Progenitor cell of endocrine pancreas (in vitro differentiated cells): Measurements from ENCODE around the gene ANKRD23. TPM values are rescaled to one million over a fixed set of nuclear protein-coding genes. Genes with fewer than 3 reads are reported as not detected.
A peak's percentile ranks its signal among the peaks of the same experiment; 100 is the strongest.

Source experiments
- DNase-seq: peaks from one replicate; pipeline ENCODE4 v3.0.0; 2021; ENCODE audit warnings: low spot score; ENCODE audit not compliant: unreplicated experiment
- H3K27ac Mint-ChIP-seq: 2 replicates; pipeline ENCODE4 v1.8.0; 2021; ENCODE audit warnings: mild to moderate bottlenecking, moderate library complexity, mixed read lengths
- H3K27me3 Mint-ChIP-seq: 2 replicates; pipeline ENCODE4 v1.8.0; 2021; ENCODE audit warnings: mixed read lengths
- H3K36me3 Mint-ChIP-seq: 2 replicates; pipeline ENCODE4 v1.8.0; 2022; ENCODE audit warnings: mixed read lengths; ENCODE audit not compliant: insufficient read depth
- H3K4me1 Mint-ChIP-seq: 2 replicates; pipeline ENCODE4 v1.8.0; 2021; ENCODE audit warnings: low read depth, mixed read lengths
- H3K4me3 Mint-ChIP-seq: 2 replicates; pipeline ENCODE4 v1.8.0; 2021; ENCODE audit warnings: low read depth, mild to moderate bottlenecking, moderate library complexity, mixed read lengths
- H3K9me3 Mint-ChIP-seq: 2 replicates; pipeline ENCODE4 v1.8.0; 2021; ENCODE audit warnings: low read depth, mixed read lengths
- CTCF ChIP-seq: fragments of 200-600 bp; sonication (generic); IDR thresholded peaks from one replicate; pipeline ENCODE4 v1.5.0; 2021; ENCODE audit warnings: antibody characterized with exemption, mild to moderate bottlenecking; ENCODE audit not compliant: unreplicated experiment
- total RNA-seq: library from RNA; stranded (reverse); gene quantifications from 2 replicates; pipeline ENCODE4 v1.2.1, GENCODE V29; 2021

ANKRD23 gene
- total RNA-seq, 1 donor from 2014 or later, result 8.3 TPM

- H3K27ac Mint-ChIP-seq, result no peak overlapping the region
- H3K4me3 Mint-ChIP-seq, result no peak overlapping the region
- H3K9me3 Mint-ChIP-seq, result no peaks in the 10 kb centered on the region
- no peaks in the 10 kb centered on the region for H3K27me3 Mint-ChIP-seq
- H3K36me3 Mint-ChIP-seq, result peaks cover 11% of the 10 kb centered on the region
- DNase-seq, result no peak
- peaks cover 15% of the 10 kb centered on the region for H3K4me1 Mint-ChIP-seq
- TF ChIP-seq CTCF, result no peak
These were observed 16.5 kb upstream of the ANKRD23 start for GRCh38 chr2:96860065-96861029.

GRCh38 chr2:96859681-96860064 lies 15.9 kb upstream of the ANKRD23 start:
- H3K9me3 Mint-ChIP-seq, result no peaks in the 10 kb centered on the region
- H3K27me3 Mint-ChIP-seq, result no peaks in the 10 kb centered on the region
- TF ChIP-seq CTCF, result no peak
- H3K36me3 Mint-ChIP-seq, result peaks cover 11% of the 10 kb centered on the region
- no peak for DNase-seq
- H3K27ac Mint-ChIP-seq, result no peak overlapping the region
- H3K4me3 Mint-ChIP-seq, result peak overlapping the region; percentile 76
- peaks cover 17% of the 10 kb centered on the region for H3K4me1 Mint-ChIP-seq

- Mint-ChIP-seq H3K36me3 (peaks cover 12% of the 10 kb centered on the region), H3K27me3 (no peaks in the 10 kb centered on the region), H3K27ac (peak overlapping the region; percentile 78), H3K4me3 (peak overlapping the region; percentile 76), H3K9me3 (no peaks in the 10 kb centered on the region), H3K4me1 (peaks cover 17% of the 10 kb centered on the region)
- no peak for DNase-seq
- TF ChIP-seq CTCF, result no peak
These were observed 15.4 kb upstream of the ANKRD23 start for GRCh38 chr2:96859099-96859649.

GRCh38 chr2:96857667-96858372 lies 14.0 kb upstream of the ANKRD23 start, which contains the start of gene ANKRD39:
Gene ANKRD39, minus strand, starts transcription at chr2:96858016. Its CDS starts 29 bp downstream, at chr2:96857987.
- H3K27me3 Mint-ChIP-seq, result no peaks in the 10 kb centered on the region

More at GRCh38 chr2:96857667-96858372, 14.0 kb upstream of the ANKRD23 start, which contains the start of gene ANKRD39:
- H3K9me3 Mint-ChIP-seq, result no peaks in the 10 kb centered on the region
- peak; percentile 99 for DNase-seq
- H3K27ac Mint-ChIP-seq, result peak within 1 kb of the TSS; percentile 84
- peak; percentile 75 for TF ChIP-seq CTCF
- peak within 1 kb of the TSS; percentile 80 for H3K4me3 Mint-ChIP-seq
- H3K36me3 Mint-ChIP-seq, result peaks cover 10% of the 10 kb centered on the region
- H3K4me1 Mint-ChIP-seq, result peaks cover 17% of the 10 kb centered on the region
